Heart right ventricle (tissue), 16 donors: ENCODE results near the gene TOMM22. TPM values are rescaled to one million over a fixed set of nuclear protein-coding genes. Genes with fewer than 3 reads are reported as not detected.
"Not testable (repeated sequence)": the region's sequence is repeated elsewhere in the genome, so short reads cannot be mapped to it uniquely, and the experiment has no call there.

ENCODE experiments used
- ATAC-seq, 8 donors: fragments of 200-7000 bp; cut with Tn5 transposase; one replicate each; pipeline ENCODE4 v1.9.1; 2020; ENCODE audit warnings: mild to moderate bottlenecking in 8 of 8, moderate library complexity in 8 of 8, moderate number of reproducible peaks in 1 of 8
- DNase-seq, 2 donors: peaks; one replicate each; pipeline ENCODE4 v3.0.0-alpha.2; 2020
- H3K27ac ChIP-seq, 10 donors: fragments of 200-600 bp; sonication (generic) in 2 of 10; one replicate each; pipeline versions ENCODE4 v1.5.0 to v1.8.0; 2020 to 2022; ENCODE audit warnings: mild to moderate bottlenecking in 3 of 10
- H3K27me3 ChIP-seq, 7 donors: fragments of 200-600 bp; one replicate each; pipeline ENCODE4 v1.8.0; 2021 to 2022; ENCODE audit warnings: mild to moderate bottlenecking in 2 of 7
- H3K36me3 ChIP-seq, 9 donors: fragments of 200-600 bp; sonication (generic) in 1 of 9; one replicate each; pipeline versions ENCODE4 v1.5.0 to v1.8.0; 2020 to 2022; ENCODE audit warnings: mild to moderate bottlenecking in 2 of 9
- H3K4me1 ChIP-seq, 9 donors: fragments of 200-600 bp; sonication (generic) in 1 of 9; one replicate each; pipeline versions ENCODE4 v1.5.0 to v1.8.0; 2020 to 2022; ENCODE audit warnings: mild to moderate bottlenecking in 4 of 9
- H3K4me3 ChIP-seq, 10 donors: fragments of 200-600 bp; sonication (generic) in 2 of 10; one replicate each; pipeline versions ENCODE4 v1.5.0 to v1.8.0; 2020 to 2022; ENCODE audit warnings: mild to moderate bottlenecking in 7 of 10, moderate library complexity in 2 of 10
- H3K9me3 ChIP-seq, 11 donors: fragments of 200-600 bp in 10 of 11; sonication (generic) in 2 of 11; one replicate each; pipeline versions ENCODE4 v1.5.0 to v1.8.0; 2013 to 2022; ENCODE audit warnings: mild to moderate bottlenecking in 2 of 11, control low read depth in 1 of 11, moderate library complexity in 1 of 11
- CTCF ChIP-seq, 9 donors: fragments of 200-600 bp; sonication (generic) in 2 of 9; IDR thresholded peaks; one replicate each; pipeline versions ENCODE4 v1.5.0 to v1.8.0; 2021 to 2022; ENCODE audit warnings: antibody characterized with exemption in 9 of 9, mild to moderate bottlenecking in 5 of 9, moderate library complexity in 1 of 9
- WGBS, 2 donors: extraction: QIAGEN DNeasy Blood & Tissue Kit; methylation state at CpG; one replicate each; pipeline ENCODE4 v1.1.7; 2013; ENCODE audit warnings: inconsistent platforms in 1 of 2; 5-methylcytosine and 5-hydroxymethylcytosine counted together
- intact Hi-C, 10 donors: fragments of 100-400 bp; cut with DNase I; formaldehyde crosslinking; loops; one replicate each; pipeline versions ENCODE4 v1.11.1 to v1.14.2; 2022
- polyA plus RNA-seq, 2 donors: library from polyadenylated mRNA; stranded (reverse); fragments of 200-250 nt; gene quantifications; one replicate each; pipeline ENCODE4 v1.2.3, GENCODE V29; 2013
- total RNA-seq, 10 donors: library from RNA; stranded (reverse); fragmentation: NEBNext Ultra II Directional in 3 of 10; extraction: Animal tissue kit (Norgen Biotek cat#: 25700) in 3 of 10; gene quantifications; one replicate each; pipeline versions ENCODE4 v1.2.1 to v1.2.4, GENCODE V29; 2021 to 2023
- donor health status: Arrhythmogenic right ventricular cardiomyopathy.
- donor health status: ischemic (EF 13 %, LVEDD 7.1; RV severe dilation, severe dysfunction).
- donor health status: healthy with polysubstance abuse.
- donor health status: DM: no; HTN: yes; CAD: no.
- donor health status: DM: no; HTN: no; CAD: no.
- donor health status: ischemic (EF 25% LVEDD 6.9; RV normal size, moderate dysfunction).
- donor health status: ischemic (EF 25% LVEDD 5.7; RV mildly dilated, moderate dysfunction).
- donor health status: healthy.
- donor health status: DM: yes; HTN: yes; CAD: no.
- donor health status: Ischemic cardiomyopathy.
- donor health status: ischemic (EF 35%, LVEDD 5.7; RV mildly dilated, moderate dysfunction).
- donor health status: nonischemic (EF 11% LVEDD 7.7; RV severe dilation, severe dysfunction).
- donor health status: DM: yes; HTN: yes; CAD: no.
- donor health status: PGD.
- donor health status: ischemic (EF 29% LVEDD 5.4; RV normal size, mild dysfunction).
- donor health status: nonischemic (EF 23%, LVEDD 6.1; RV moderate dilation, normal function).

The TOMM22 gene
- total and polyA plus RNA-seq, 12 donors = 23.0 to 86.2 (median 70.5) TPM

GRCh38 chr22:38641476-38642040 lies 40.2 kb upstream of the TOMM22 start:
- WGBS, 2 donors = 95 to 97% methylated on average over 13 of the region's 13 CpGs
- no peak overlapping the region for H3K27ac ChIP-seq
- DNase-seq (no peak), ATAC-seq (no peak)
- H3K4me1 ChIP-seq = no peaks in the 10 kb centered on the region
- intact Hi-C loops = no loop called here
- H3K27me3 ChIP-seq = no peaks in the 10 kb centered on the region
- TF ChIP-seq CTCF (IDR thresholded peaks at IDR 0.05) = no peak
- H3K36me3 ChIP-seq = no peaks in the 10 kb centered on the region
- H3K9me3 ChIP-seq = no peaks in the 10 kb centered on the region
- no peak overlapping the region for H3K4me3 ChIP-seq

GRCh38 chr22:38644245-38644644 lies 37.5 kb upstream of the TOMM22 start:
- intact Hi-C loops, H3K27ac ChIP-seq, H3K27me3 ChIP-seq, DNase-seq, H3K36me3 ChIP-seq, H3K9me3 ChIP-seq, H3K4me3 ChIP-seq, H3K4me1 ChIP-seq: not testable (repeated sequence)
- peak in 3 of 8 donors; percentile 58 to 99 (median 88) for ATAC-seq
- 92 to 93% methylated on average over 4 to 5 of the region's 5 CpGs for WGBS, 2 donors

GRCh38 chr22:38645430-38645829 lies 36.3 kb upstream of the TOMM22 start:
- no peaks in the 10 kb centered on the region for H3K36me3 ChIP-seq
- H3K27ac ChIP-seq = no peak overlapping the region
- DNase-seq = no peak
- 94 to 95% methylated on average over 6 of the region's 6 CpGs for WGBS, 2 donors
- no peaks in the 10 kb centered on the region for H3K9me3 ChIP-seq
- no peaks in the 10 kb centered on the region for H3K4me1 ChIP-seq
- TF ChIP-seq CTCF (IDR thresholded peaks at IDR 0.05) = no peak
- no peaks in the 10 kb centered on the region for H3K27me3 ChIP-seq
- intact Hi-C loops = no loop called here
- no peak overlapping the region for H3K4me3 ChIP-seq
- no peak for ATAC-seq

- no peaks in the 10 kb centered on the region for H3K4me1 ChIP-seq
- no peak overlapping the region for H3K4me3 ChIP-seq
- TF ChIP-seq CTCF (IDR thresholded peaks at IDR 0.05) = no peak
- no peaks in the 10 kb centered on the region for H3K27me3 ChIP-seq
- H3K27ac ChIP-seq = no peak overlapping the region
- 79 to 80% methylated on average over 5 of the region's 5 CpGs for WGBS, 2 donors
- H3K9me3 ChIP-seq = no peaks in the 10 kb centered on the region
- ATAC-seq = no peak
- no peak for DNase-seq
- no peaks in the 10 kb centered on the region for H3K36me3 ChIP-seq
- intact Hi-C loops = loop anchor here in 1 of 10 donors (10.0 kb wide), 1 partner anchor 145 kb away; the partner anchor contains the start of gene DDX17
Measured at GRCh38 chr22:38649841-38650522, 31.8 kb upstream of the TOMM22 start.

GRCh38 chr22:38652859-38653258 lies 28.9 kb upstream of the TOMM22 start:
- TF ChIP-seq CTCF (IDR thresholded peaks at IDR 0.05) = no peak
- intact Hi-C loops = loop anchor here in 1 of 10 donors (10.0 kb wide), 1 partner anchor 148 kb away; the partner anchor contains the start of gene DDX17
- H3K4me3 ChIP-seq = no peak overlapping the region
- H3K27me3 ChIP-seq = no peaks in the 10 kb centered on the region
- no peak for DNase-seq
- no peaks in the 10 kb centered on the region for H3K9me3 ChIP-seq
- ATAC-seq = no peak
- H3K27ac ChIP-seq = no peak overlapping the region
- H3K4me1 ChIP-seq = peaks cover 3 to 18% (median 15%) of the 10 kb centered on the region in 9 donors
- no peaks in the 10 kb centered on the region for H3K36me3 ChIP-seq
